ENCODE measurements around the gene ENOX1. TPM values are rescaled to one million over a fixed set of nuclear protein-coding genes. Genes with fewer than 3 reads are reported as not detected.

Gene ENOX1
- polyA plus RNA-seq, 1 donor from 2014 or later = not detected

GRCh38 chr13:43770871-43771270, 15.9 kb downstream of the ENOX1 start:
- H3K9me3 Mint-ChIP-seq = peaks cover 0 to 2% (median 0%) of the 10 kb centered on the region in 3 donors
- H3K27ac Mint-ChIP-seq = no peak overlapping the region
- H3K4me3 Mint-ChIP-seq = no peak overlapping the region
- H3K27me3 Mint-ChIP-seq = peaks cover 12% of the 10 kb centered on the region
- H3K4me1 Mint-ChIP-seq = no peaks in the 10 kb centered on the region
- no peaks in the 10 kb centered on the region for H3K36me3 Mint-ChIP-seq

- H3K27ac Mint-ChIP-seq = no peak overlapping the region
- H3K4me1 Mint-ChIP-seq = no peaks in the 10 kb centered on the region
- no peak overlapping the region for H3K4me3 Mint-ChIP-seq
- H3K36me3 Mint-ChIP-seq = no peaks in the 10 kb centered on the region
- peaks cover 12% of the 10 kb centered on the region for H3K27me3 Mint-ChIP-seq
- peaks cover 0 to 1% (median 0%) of the 10 kb centered on the region in 3 donors for H3K9me3 Mint-ChIP-seq
Observed at GRCh38 chr13:43769529-43769928, 17.2 kb downstream of the ENOX1 start.

DNA sequence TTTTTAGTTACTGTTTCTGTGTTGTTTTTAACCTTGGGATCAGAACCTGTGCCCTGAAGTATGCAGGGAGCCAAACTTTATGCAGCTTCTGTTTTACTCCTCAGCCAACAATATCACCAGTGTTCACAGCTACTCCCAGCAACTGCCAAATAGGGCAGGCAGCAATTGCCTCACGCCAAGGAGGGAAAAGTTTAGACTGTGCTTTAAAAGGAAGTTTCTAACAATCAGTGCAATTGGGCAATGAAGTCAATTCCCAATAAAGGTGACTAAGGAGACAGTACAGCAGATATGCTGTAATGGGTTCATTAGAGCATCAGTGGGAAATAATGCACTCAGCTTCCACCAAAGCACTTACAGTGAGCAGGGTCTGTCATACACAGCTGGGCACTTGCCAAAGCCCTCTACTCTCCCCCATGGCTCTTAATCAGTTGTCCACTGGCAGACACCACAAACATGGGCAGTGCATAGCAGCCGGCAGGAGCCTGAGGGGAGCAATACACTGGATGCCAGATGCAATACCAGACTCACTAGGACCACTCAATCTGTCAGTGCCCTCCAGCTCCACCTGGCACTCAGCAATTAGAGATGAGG, 19.3 kb downstream of the ENOX1 start:
- no peaks in the 10 kb centered on the region for H3K36me3 Mint-ChIP-seq
- H3K4me3 Mint-ChIP-seq = no peak overlapping the region
- no peak overlapping the region for H3K27ac Mint-ChIP-seq
- H3K27me3 Mint-ChIP-seq = peaks cover 10% of the 10 kb centered on the region
- H3K4me1 Mint-ChIP-seq = no peaks in the 10 kb centered on the region
- H3K9me3 Mint-ChIP-seq = no peaks in the 10 kb centered on the region

GRCh38 chr13:43766725-43767124, 20.0 kb downstream of the ENOX1 start:
- Mint-ChIP-seq H3K9me3 (no peaks in the 10 kb centered on the region), H3K36me3 (no peaks in the 10 kb centered on the region), H3K27ac (no peak overlapping the region), H3K4me1 (no peaks in the 10 kb centered on the region), H3K27me3 (peaks cover 10% of the 10 kb centered on the region), H3K4me3 (no peak overlapping the region)

DNA sequence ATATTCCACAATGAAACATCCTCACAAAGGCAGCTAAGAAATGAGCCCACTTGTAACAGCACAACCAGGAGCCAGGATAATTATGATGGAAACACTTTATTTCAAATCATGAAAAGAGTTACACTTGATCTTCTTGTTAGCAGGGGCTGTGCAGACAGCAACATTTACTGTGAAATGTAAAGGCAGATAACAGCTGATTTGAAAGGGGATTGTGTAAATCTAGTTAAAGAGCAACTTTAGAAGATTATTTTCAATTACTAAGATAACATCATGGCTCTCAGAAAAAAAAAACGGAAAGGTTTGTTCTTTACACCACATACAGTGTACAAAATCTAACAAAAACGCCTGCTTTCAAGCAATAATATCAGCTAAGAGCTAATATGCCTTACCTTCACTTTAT, 22.4 kb downstream of the ENOX1 start:
- no peaks in the 10 kb centered on the region for H3K36me3 Mint-ChIP-seq
- peaks cover 8% of the 10 kb centered on the region for H3K27me3 Mint-ChIP-seq
- H3K4me1 Mint-ChIP-seq = no peaks in the 10 kb centered on the region
- H3K4me3 Mint-ChIP-seq = no peak overlapping the region
- H3K27ac Mint-ChIP-seq = no peak overlapping the region
- no peaks in the 10 kb centered on the region for H3K9me3 Mint-ChIP-seq

DNA sequence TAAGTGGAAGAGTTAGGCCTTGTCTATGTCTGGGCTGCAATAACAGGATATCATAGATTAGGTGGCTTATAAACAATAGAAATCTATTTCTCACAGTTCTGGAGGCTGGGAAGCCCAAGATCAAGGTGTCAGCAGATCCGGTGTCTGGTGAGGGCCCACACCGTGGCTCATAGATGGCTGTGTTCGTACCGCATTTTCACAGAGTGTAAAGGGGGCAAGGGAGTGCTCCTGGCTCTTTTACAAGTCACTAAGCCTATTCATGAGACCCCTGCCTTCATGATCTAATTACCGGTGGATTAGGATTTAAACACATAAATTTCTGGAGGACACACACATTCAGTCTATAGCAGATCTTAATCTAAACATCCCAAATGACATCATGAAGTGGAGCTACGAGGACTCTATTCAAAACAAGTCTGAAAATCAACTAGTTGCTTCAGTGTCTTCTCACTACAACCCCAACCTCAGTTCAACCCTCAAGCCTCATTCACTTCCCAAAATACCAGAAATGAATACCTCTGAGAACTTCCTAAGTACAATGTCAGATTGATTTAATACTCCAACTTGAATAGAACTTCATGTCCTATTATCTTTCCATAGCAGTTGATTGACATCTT, 23.5 kb downstream of the ENOX1 start:
- H3K9me3 Mint-ChIP-seq = no peaks in the 10 kb centered on the region
- H3K4me1 Mint-ChIP-seq = no peaks in the 10 kb centered on the region
- H3K27me3 Mint-ChIP-seq = peaks cover 8% of the 10 kb centered on the region
- no peaks in the 10 kb centered on the region for H3K36me3 Mint-ChIP-seq
- H3K27ac Mint-ChIP-seq = no peak overlapping the region
- no peak overlapping the region for H3K4me3 Mint-ChIP-seq

DNA sequence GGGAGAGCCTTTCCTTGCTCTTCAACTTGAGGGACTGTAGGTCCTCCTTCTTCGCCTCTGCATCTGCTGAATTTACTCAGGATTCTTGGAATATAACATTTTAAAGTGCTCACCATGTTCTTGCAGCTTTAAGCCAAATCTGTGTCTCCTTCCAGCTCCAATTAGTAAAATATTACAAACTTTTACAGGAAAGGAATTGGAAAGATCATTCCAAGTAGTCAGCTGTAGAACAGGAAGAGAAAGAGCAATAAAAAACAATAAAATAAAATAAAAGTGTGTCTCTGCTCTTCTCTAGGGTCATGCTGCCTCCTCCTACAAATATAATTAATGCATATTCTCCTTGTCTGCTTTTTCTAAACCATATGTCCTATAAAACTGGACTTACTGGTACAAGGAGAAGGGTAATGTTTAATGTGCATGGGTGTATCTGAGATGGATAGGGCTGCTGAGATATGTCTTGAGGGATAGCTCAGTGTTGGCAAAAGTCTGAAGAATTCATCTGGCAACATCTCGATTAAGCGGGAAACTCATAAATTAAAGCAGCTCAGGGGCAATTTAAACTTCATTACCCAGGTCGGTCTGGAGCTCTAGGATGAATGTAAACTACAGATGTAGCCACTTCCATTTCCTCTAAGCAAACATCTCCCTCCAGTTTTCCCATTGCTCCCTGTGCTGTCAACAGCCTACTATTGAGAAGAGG, 25.0 kb downstream of the ENOX1 start:
- H3K4me3 Mint-ChIP-seq = no peak overlapping the region
- H3K4me1 Mint-ChIP-seq = no peaks in the 10 kb centered on the region
- no peak overlapping the region for H3K27ac Mint-ChIP-seq
- no peaks in the 10 kb centered on the region for H3K36me3 Mint-ChIP-seq
- peaks cover 6% of the 10 kb centered on the region for H3K27me3 Mint-ChIP-seq
- no peaks in the 10 kb centered on the region for H3K9me3 Mint-ChIP-seq

GRCh38 chr13:43760257-43760656, 26.5 kb downstream of the ENOX1 start:
- H3K4me1 Mint-ChIP-seq = no peaks in the 10 kb centered on the region
- no peaks in the 10 kb centered on the region for H3K36me3 Mint-ChIP-seq
- no peak overlapping the region for H3K4me3 Mint-ChIP-seq
- H3K27ac Mint-ChIP-seq = no peak overlapping the region
- peaks cover 6% of the 10 kb centered on the region for H3K27me3 Mint-ChIP-seq
- no peaks in the 10 kb centered on the region for H3K9me3 Mint-ChIP-seq

GRCh38 chr13:43758834-43759233, 27.9 kb downstream of the ENOX1 start:
- Mint-ChIP-seq H3K36me3 (no peaks in the 10 kb centered on the region), H3K9me3 (no peaks in the 10 kb centered on the region), H3K4me3 (no peak overlapping the region), H3K27me3 (peaks cover 7% of the 10 kb centered on the region), H3K27ac (no peak overlapping the region), H3K4me1 (no peaks in the 10 kb centered on the region)

- no peak overlapping the region for H3K4me3 Mint-ChIP-seq
Observed at GRCh38 chr13:43757266-43757665, 29.5 kb downstream of the ENOX1 start.

GRCh38 chr13:43755844-43756243, 30.9 kb downstream of the ENOX1 start:
- Mint-ChIP-seq H3K4me3 (no peak overlapping the region), H3K9me3 (no peaks in the 10 kb centered on the region), H3K4me1 (no peaks in the 10 kb centered on the region), H3K27ac (no peak overlapping the region), H3K36me3 (no peaks in the 10 kb centered on the region), H3K27me3 (peaks cover 1% of the 10 kb centered on the region)

More at GRCh38 chr13:43757266-43757665, 29.5 kb downstream of the ENOX1 start:
- Mint-ChIP-seq H3K9me3 (no peaks in the 10 kb centered on the region), H3K36me3 (no peaks in the 10 kb centered on the region), H3K27me3 (peaks cover 1% of the 10 kb centered on the region), H3K27ac (no peak overlapping the region), H3K4me1 (no peaks in the 10 kb centered on the region)

- Mint-ChIP-seq H3K9me3 (no peaks in the 10 kb centered on the region), H3K4me3 (no peak overlapping the region), H3K27me3 (peaks cover 1% of the 10 kb centered on the region), H3K27ac (no peak overlapping the region), H3K36me3 (no peaks in the 10 kb centered on the region), H3K4me1 (no peaks in the 10 kb centered on the region)
Observed at GRCh38 chr13:43751624-43752023, 35.1 kb downstream of the ENOX1 start.

DNA sequence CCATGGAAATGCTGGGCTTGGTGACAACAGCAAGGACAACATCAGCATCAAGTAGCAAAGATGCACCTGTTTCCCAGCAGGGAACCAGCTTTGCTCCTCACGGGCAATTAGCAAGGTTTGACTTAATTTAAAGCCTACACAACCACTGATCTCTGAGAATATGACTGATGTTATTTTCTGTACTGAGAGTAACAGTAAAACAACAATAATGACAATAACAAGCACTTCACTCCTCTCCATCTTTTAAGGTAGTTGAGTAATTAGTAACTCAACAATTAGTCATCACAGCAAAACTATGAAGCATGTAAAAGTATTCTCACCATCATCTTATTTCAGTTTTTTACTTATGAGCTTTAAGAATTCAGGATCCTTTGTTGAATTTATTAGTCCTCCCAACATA, 37.3 kb downstream of the ENOX1 start:
- no peaks in the 10 kb centered on the region for H3K36me3 Mint-ChIP-seq
- H3K27me3 Mint-ChIP-seq = no peaks in the 10 kb centered on the region
- no peak overlapping the region for H3K4me3 Mint-ChIP-seq
- no peaks in the 10 kb centered on the region for H3K4me1 Mint-ChIP-seq
- H3K9me3 Mint-ChIP-seq = peaks cover 0 to 1% (median 0%) of the 10 kb centered on the region in 3 donors
- no peak overlapping the region for H3K27ac Mint-ChIP-seq

DNA sequence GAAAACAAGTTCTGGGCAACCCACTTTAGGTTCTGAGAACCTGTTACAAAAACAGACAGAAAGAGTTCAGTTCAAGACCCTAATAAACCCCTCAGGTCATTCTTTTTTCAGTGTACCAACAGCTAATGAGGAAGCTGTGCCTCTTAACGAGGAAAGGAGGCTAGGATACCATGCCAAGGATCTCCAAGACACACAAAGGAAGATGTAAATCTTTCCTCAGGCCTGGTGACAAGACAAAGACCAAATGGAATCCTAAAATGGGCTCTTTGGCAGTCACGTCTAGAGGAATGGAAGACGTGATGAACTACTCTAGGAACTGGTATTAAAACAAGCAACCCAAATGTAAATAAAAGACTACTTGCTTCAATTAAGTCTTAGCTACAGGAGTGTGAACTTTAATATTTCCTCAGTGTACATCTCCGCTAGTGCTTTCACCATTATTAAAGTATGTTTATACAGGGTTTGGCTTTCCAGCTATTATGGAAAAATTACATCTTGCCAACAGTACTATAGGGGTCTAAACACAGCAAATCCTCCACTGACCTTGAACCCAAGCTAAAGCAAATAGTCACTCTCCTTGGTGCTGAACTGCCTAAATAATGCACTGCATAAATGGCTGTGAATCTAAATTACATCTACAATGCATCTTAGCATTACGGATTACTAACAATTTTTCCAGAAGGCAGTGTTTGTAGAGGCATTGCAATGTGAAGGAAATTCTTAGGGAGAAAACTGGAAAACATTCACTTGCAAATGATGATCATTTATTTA, 42.3 kb downstream of the ENOX1 start:
- no peaks in the 10 kb centered on the region for H3K36me3 Mint-ChIP-seq
- H3K4me1 Mint-ChIP-seq = no peaks in the 10 kb centered on the region
- peaks cover 0 to 1% (median 0%) of the 10 kb centered on the region in 3 donors for H3K9me3 Mint-ChIP-seq
- peaks cover 6% of the 10 kb centered on the region for H3K27me3 Mint-ChIP-seq
- no peak overlapping the region for H3K4me3 Mint-ChIP-seq
- no peak overlapping the region for H3K27ac Mint-ChIP-seq

GRCh38 chr13:43742911-43743310, 43.9 kb downstream of the ENOX1 start:
- Mint-ChIP-seq H3K9me3 (peaks cover 0 to 1% (median 0%) of the 10 kb centered on the region in 3 donors), H3K4me1 (no peaks in the 10 kb centered on the region), H3K27ac (no peak overlapping the region), H3K36me3 (no peaks in the 10 kb centered on the region), H3K4me3 (no peak overlapping the region), H3K27me3 (peaks cover 6% of the 10 kb centered on the region)
